ENCODE data around the gene PDGFRA.
A peak's percentile ranks its signal among the peaks of the same experiment; 100 is the strongest.

Gene PDGFRA

GRCh38 chr4:54229631-54230483 lies 764 bp downstream of the PDGFRA start:
- no peak overlapping the region for H3K4me3 ChIP-seq (ENCODE audit: low read depth, low read length)
- H3K4me2 ChIP-seq (ENCODE audit: low read length): no peak overlapping the region
- no peak overlapping the region for H3K9ac ChIP-seq
- H3K27ac ChIP-seq: no peak overlapping the region
- no peaks in the 10 kb centered on the region for H3K79me2 ChIP-seq
- peaks cover 14% of the 10 kb centered on the region for H3K27me3 ChIP-seq (ENCODE audit: control insufficient read depth, insufficient read depth, low read length)
- TF ChIP-seq, protein P1, sequence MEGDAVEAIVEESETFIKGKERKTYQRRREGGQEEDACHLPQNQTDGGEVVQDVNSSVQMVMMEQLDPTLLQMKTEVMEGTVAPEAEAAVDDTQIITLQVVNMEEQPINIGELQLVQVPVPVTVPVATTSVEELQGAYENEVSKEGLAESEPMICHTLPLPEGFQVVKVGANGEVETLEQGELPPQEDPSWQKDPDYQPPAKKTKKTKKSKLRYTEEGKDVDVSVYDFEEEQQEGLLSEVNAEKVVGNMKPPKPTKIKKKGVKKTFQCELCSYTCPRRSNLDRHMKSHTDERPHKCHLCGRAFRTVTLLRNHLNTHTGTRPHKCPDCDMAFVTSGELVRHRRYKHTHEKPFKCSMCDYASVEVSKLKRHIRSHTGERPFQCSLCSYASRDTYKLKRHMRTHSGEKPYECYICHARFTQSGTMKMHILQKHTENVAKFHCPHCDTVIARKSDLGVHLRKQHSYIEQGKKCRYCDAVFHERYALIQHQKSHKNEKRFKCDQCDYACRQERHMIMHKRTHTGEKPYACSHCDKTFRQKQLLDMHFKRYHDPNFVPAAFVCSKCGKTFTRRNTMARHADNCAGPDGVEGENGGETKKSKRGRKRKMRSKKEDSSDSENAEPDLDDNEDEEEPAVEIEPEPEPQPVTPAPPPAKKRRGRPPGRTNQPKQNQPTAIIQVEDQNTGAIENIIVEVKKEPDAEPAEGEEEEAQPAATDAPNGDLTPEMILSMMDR (IDR thresholded peaks at IDR 0.05): no peak
- no peak overlapping the region for H2AFZ ChIP-seq
- no peaks in the 10 kb centered on the region for H3K36me3 ChIP-seq (ENCODE audit: control insufficient read depth, insufficient read depth, low read length)
- H3K4me1 ChIP-seq: no peaks in the 10 kb centered on the region
- H3K9me3 ChIP-seq (ENCODE audit: control insufficient read depth, low read length): no peaks in the 10 kb centered on the region

DNA sequence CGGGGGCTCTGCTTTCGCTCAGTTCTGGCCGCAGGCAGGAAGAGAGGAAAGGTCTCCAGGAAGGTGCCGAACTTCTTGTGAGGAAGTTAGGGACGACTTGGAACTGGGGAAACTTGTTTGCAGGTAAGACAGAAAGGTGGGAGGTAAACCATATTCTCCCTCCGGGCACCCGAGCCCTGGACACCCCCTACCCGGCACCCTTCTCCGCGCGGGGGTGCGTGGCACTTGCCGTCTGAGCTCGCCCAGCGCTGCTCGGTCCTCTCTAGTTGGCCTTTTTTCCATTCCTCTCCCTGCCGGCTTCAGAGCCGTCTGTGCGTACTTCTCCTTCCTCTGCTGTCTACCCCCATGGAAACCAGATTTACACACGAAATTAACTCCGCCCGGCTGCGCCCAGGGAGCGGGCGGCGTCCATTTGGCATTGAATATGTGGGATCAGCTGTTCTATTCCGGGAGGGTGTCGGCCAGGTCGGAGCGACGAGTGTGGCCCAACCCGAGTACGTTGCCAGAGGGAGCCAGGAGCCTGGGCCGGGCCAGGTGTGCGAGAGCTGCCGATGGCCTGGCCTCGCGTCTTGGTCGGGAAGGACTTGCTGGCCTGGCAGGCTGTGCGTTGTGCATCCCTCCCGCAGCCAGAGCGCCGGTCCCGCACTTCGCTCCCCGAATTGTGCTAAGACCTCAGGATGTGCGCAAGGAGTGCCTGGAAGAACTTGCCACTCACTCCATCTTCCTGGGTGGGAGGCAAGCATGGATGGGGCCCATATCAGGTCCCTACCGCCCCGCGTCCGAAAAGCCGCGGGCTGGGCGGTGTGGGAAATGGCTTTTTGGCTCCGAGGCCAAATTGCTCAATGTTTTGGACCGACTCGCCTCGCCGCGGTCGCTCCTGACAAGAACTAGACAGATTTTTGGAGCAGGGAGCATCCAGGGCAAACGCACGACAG lies 1.7 kb downstream of the PDGFRA start:
- Histone ChIP-seq H2AFZ (no peak overlapping the region), H3K9ac (no peak overlapping the region), H3K27me3 (ENCODE audit: control insufficient read depth, insufficient read depth, low read length) (peaks cover 14% of the 10 kb centered on the region), H3K79me2 (no peaks in the 10 kb centered on the region), H3K4me2 (ENCODE audit: low read length) (no peak overlapping the region), H3K9me3 (ENCODE audit: control insufficient read depth, low read length) (no peaks in the 10 kb centered on the region), H3K4me3 (ENCODE audit: low read depth, low read length) (no peak overlapping the region), H3K4me1 (no peaks in the 10 kb centered on the region), H3K27ac (no peak overlapping the region), H3K36me3 (ENCODE audit: control insufficient read depth, insufficient read depth, low read length) (no peaks in the 10 kb centered on the region)
- TF ChIP-seq, protein P1 (IDR thresholded peaks at IDR 0.05): no peak

GRCh38 chr4:54231419-54231767 lies 2.3 kb downstream of the PDGFRA start:
- no peaks in the 10 kb centered on the region for H3K4me1 ChIP-seq
- no peak overlapping the region for H3K4me3 ChIP-seq (ENCODE audit: low read depth, low read length)
- H2AFZ ChIP-seq: no peak overlapping the region
- H3K4me2 ChIP-seq (ENCODE audit: low read length): no peak overlapping the region
- no peak overlapping the region for H3K9ac ChIP-seq
- TF ChIP-seq, protein P1 (IDR thresholded peaks at IDR 0.05): no peak
- H3K36me3 ChIP-seq (ENCODE audit: control insufficient read depth, insufficient read depth, low read length): no peaks in the 10 kb centered on the region
- no peak overlapping the region for H3K27ac ChIP-seq
- no peaks in the 10 kb centered on the region for H3K9me3 ChIP-seq (ENCODE audit: control insufficient read depth, low read length)
- no peaks in the 10 kb centered on the region for H3K79me2 ChIP-seq
- H3K27me3 ChIP-seq (ENCODE audit: control insufficient read depth, insufficient read depth, low read length): peaks cover 14% of the 10 kb centered on the region

DNA sequence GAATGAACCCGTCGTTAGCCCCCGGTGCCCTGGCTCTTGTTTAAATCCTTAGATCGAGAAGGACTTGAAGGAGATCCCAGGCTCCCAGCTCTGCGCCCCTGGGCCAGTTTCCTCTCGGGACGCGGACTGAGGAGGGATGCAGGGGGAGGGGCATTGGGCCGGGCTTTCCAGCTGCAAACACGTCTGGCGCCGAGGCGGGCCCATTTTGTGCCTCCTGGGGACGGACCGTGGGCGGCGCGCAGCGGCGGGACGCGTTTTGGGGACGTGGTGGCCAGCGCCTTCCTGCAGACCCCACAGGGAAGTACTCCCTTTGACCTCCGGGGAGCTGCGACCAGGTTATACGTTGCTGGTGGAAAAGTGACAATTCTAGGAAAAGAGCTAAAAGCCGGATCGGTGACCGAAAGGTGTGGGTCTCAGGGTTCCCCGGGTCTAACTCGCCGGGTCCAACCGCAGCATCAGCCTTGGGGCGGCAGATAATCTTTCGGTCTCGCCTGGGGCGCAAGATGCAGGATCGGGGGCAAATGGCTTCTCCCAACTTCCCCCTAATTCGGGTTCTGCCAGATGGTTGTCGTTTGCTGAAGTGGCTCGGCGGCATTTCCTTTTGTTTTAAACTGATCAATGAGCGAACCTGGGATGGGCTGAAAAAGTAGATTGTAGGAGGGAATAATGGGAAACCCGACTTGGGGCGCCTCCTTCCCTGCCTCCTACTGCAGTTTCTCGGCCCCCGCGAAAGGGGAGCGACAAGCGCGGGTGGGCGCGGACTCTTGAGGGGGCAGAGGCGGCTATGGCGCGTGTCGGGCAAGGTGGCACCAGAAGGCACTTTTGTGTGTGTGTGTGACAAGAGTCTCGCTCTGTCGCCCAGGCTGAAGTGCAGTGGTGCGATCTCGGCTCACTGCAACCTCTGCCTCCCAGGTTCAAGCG lies 2.9 kb downstream of the PDGFRA start:
- H3K27ac ChIP-seq: no peak overlapping the region
- H3K9ac ChIP-seq: no peak overlapping the region
- H3K4me1 ChIP-seq: no peaks in the 10 kb centered on the region
- no peaks in the 10 kb centered on the region for H3K79me2 ChIP-seq
- H3K4me3 ChIP-seq (ENCODE audit: low read depth, low read length): no peak overlapping the region
- H3K36me3 ChIP-seq (ENCODE audit: control insufficient read depth, insufficient read depth, low read length): no peaks in the 10 kb centered on the region
- H3K27me3 ChIP-seq (ENCODE audit: control insufficient read depth, insufficient read depth, low read length): peaks cover 14% of the 10 kb centered on the region
- H3K4me2 ChIP-seq (ENCODE audit: low read length): peak overlapping the region; percentile 46
- H3K9me3 ChIP-seq (ENCODE audit: control insufficient read depth, low read length): no peaks in the 10 kb centered on the region
- TF ChIP-seq, protein P1 (IDR thresholded peaks at IDR 0.05): no peak
- no peak overlapping the region for H2AFZ ChIP-seq

All from parathyroid adenoma (tissue), 2 donors.